Kidney (tissue), 14 donors: ENCODE measurements around the gene IFNA17. TPM values are rescaled to one million over a fixed set of nuclear protein-coding genes. Genes with fewer than 3 reads are reported as not detected.
"Not testable (repeated sequence)": the region's sequence is repeated elsewhere in the genome, so short reads cannot be mapped to it uniquely, and the experiment has no call there.

Source experiments
- DNase-seq, 5 donors: peaks; one replicate each; pipeline ENCODE4 v3.0.0-alpha.2; 2013 to 2020
- FAIRE-seq: peaks from 2 replicates; lab custom pipeline; 2012; peaks lifted over from hg19 to GRCh38; lab: Jason Lieb, UNC
- H3K27ac ChIP-seq, 2 donors: one replicate each; pipeline ENCODE4 v1.7.0; 2013; ENCODE audit warnings: low read depth in 2 of 2, low read length in 2 of 2, inconsistent platforms in 1 of 2
- H3K27me3 ChIP-seq: one replicate; pipeline ENCODE4 v1.7.1; 2013; ENCODE audit warnings: low read length, inconsistent platforms; ENCODE audit not compliant: control insufficient read depth, insufficient read depth
- H3K36me3 ChIP-seq, 3 donors: one replicate each; pipeline versions ENCODE4 v1.7.0 to v1.7.1; 2013; ENCODE audit warnings: low read length in 3 of 3, control low read depth in 1 of 3, inconsistent platforms in 1 of 3; ENCODE audit not compliant: insufficient read depth in 3 of 3, control insufficient read depth in 2 of 3
- H3K4me1 ChIP-seq, 3 donors: one replicate each; pipeline versions ENCODE4 v1.7.0 to v1.7.1; 2013; ENCODE audit warnings: low read length in 3 of 3, inconsistent platforms in 1 of 3, low read depth in 1 of 3; ENCODE audit not compliant: control insufficient read depth in 2 of 3, insufficient read depth in 2 of 3
- H3K4me3 ChIP-seq, 3 donors: one replicate each; pipeline versions ENCODE4 v1.7.0 to v1.8.1; 2013; ENCODE audit warnings: low read length in 3 of 3, control low read depth in 1 of 3, inconsistent platforms in 1 of 3
- H3K9ac ChIP-seq, 3 donors: one replicate each; pipeline versions ENCODE4 v1.7.0 to v1.7.1; 2013; ENCODE audit warnings: low read length in 3 of 3, control low read depth in 1 of 3, inconsistent platforms in 1 of 3
- H3K9me3 ChIP-seq, 3 donors: one replicate each; pipeline versions ENCODE4 v1.7.0 to v1.7.1; 2013; ENCODE audit warnings: low read length in 3 of 3, control low read depth in 1 of 3, inconsistent platforms in 1 of 3; ENCODE audit not compliant: control insufficient read depth in 2 of 3, insufficient read depth in 1 of 3
- intact Hi-C: fragments of 100-400 bp; cut with DNase I; formaldehyde crosslinking; loops from one replicate; pipeline ENCODE4 v1.11.1; 2022
- polyA plus RNA-seq: library from polyadenylated mRNA; stranded (reverse); fragments of 350-450 nt; fragmentation: Illumina TruSeq; extraction: RNeasy Lipid Tissue Mini Kit (QIAGEN cat#74804); gene quantifications from one replicate; pipeline ENCODE4 v1.2.3, GENCODE V29; 2014; ENCODE audit warnings: low read depth, low replicate concordance; ENCODE audit not compliant: insufficient read depth
- total RNA-seq: library from RNA; stranded (reverse); fragmentation: NEBNext Ultra II Directional; extraction: Animal tissue kit (Norgen Biotek cat#: 25700); gene quantifications from one replicate; pipeline ENCODE4 v1.2.1, GENCODE V29; 2021
- TF ChIP-seq, protein P1 (sequence below): IDR thresholded peaks from 3 replicates; pipeline ENCODE4 v1.5.1; 2012; ENCODE audit warnings: mild to moderate bottlenecking, moderate library complexity, borderline replicate concordance; ENCODE audit not compliant: insufficient read depth; ENCODE audit errors: extremely low read depth
- donor health status: control.
- donor health status: control.
- donor health status: control.
- donor health status: control.
- donor health status: control.
- donor health status: DM: yes; HTN: yes; CAD: no.
- donor health status: Normal renal cell carcinoma (clear cell type).

The IFNA17 gene
- total and polyA plus RNA-seq, 2 donors from 2014 or later, result not detected

DNA sequence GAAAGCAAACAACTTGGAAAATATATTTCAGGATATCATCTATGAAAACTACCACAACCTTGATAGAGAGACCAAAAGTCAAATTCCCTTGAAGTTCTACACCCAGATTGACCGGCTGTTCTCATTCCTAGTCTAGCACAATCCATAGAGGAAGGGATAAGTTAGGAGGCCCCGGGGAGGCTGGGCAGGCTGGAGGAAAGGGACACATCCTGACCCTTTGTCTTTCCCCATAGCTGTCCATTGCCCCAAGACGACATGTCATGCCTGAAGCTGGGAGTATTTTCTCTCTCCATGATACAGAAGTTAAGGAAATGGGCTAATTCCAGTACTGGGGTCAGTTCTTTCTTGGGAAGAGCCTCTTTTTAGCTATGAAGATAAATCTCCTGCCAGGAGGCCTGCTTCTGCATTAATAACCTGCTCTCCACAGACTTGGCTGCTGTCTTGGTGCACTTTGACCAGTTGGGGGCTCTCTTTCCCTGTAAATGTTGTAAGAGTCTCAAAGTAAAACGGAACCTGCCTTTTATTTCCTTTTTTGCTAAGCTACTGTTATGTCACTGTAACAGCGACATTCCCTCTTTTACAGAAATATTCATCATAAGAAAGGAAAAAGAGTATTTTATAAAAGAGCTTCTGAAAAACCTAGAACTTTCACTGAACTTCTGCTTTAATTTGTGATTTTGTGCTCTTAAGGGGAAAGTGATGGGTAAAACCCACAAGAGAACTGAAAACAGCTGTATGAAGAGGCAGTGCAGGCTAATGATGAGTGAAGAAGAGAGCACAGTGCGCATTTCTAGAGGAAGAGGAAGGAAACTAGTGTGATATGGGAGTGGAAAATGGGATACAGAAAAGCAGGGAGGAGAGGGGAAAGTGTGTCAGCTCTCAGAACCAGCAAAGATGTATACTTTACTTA lies 32.9 kb downstream of the IFNA17 start:
- H3K9me3 ChIP-seq, intact Hi-C loops, H3K36me3 ChIP-seq, H3K9ac ChIP-seq, H3K4me3 ChIP-seq, H3K27ac ChIP-seq, FAIRE-seq, H3K27me3 ChIP-seq, H3K4me1 ChIP-seq: not testable (repeated sequence)
- peak in 2 of 5 donors; percentile 12 to 13 for DNase-seq
- TF ChIP-seq, protein P1, sequence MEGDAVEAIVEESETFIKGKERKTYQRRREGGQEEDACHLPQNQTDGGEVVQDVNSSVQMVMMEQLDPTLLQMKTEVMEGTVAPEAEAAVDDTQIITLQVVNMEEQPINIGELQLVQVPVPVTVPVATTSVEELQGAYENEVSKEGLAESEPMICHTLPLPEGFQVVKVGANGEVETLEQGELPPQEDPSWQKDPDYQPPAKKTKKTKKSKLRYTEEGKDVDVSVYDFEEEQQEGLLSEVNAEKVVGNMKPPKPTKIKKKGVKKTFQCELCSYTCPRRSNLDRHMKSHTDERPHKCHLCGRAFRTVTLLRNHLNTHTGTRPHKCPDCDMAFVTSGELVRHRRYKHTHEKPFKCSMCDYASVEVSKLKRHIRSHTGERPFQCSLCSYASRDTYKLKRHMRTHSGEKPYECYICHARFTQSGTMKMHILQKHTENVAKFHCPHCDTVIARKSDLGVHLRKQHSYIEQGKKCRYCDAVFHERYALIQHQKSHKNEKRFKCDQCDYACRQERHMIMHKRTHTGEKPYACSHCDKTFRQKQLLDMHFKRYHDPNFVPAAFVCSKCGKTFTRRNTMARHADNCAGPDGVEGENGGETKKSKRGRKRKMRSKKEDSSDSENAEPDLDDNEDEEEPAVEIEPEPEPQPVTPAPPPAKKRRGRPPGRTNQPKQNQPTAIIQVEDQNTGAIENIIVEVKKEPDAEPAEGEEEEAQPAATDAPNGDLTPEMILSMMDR, result peak; percentile 37

DNA sequence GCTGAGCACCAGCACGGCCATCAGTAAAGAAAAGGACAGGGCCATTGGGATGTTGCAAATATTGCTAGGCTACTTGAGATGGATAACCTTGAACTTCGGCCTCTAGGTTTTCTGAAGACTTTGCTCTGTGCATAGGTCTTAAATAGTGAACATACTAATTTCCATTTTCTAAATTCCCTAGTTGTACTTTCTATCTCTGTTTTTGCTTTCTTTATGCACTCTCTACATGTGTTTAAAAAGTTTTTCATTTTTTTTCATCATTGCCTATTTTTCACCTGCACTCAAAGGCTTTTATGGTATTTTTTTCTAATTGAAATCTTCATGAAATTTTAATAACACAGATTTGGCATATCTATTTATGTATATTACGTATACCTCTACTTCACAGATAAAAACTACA lies 40.5 kb downstream of the IFNA17 start, which contains the start of gene IFNA4:
Gene IFNA4, minus strand, starts transcription at position 101 of the 400 bp plus-strand sequence. Its CDS starts 56 bp downstream, at position 45.
- H3K4me3 ChIP-seq, H3K27ac ChIP-seq, H3K4me1 ChIP-seq, DNase-seq, H3K36me3 ChIP-seq, intact Hi-C loops, FAIRE-seq, H3K9ac ChIP-seq, H3K27me3 ChIP-seq, H3K9me3 ChIP-seq: not testable (repeated sequence)

DNA sequence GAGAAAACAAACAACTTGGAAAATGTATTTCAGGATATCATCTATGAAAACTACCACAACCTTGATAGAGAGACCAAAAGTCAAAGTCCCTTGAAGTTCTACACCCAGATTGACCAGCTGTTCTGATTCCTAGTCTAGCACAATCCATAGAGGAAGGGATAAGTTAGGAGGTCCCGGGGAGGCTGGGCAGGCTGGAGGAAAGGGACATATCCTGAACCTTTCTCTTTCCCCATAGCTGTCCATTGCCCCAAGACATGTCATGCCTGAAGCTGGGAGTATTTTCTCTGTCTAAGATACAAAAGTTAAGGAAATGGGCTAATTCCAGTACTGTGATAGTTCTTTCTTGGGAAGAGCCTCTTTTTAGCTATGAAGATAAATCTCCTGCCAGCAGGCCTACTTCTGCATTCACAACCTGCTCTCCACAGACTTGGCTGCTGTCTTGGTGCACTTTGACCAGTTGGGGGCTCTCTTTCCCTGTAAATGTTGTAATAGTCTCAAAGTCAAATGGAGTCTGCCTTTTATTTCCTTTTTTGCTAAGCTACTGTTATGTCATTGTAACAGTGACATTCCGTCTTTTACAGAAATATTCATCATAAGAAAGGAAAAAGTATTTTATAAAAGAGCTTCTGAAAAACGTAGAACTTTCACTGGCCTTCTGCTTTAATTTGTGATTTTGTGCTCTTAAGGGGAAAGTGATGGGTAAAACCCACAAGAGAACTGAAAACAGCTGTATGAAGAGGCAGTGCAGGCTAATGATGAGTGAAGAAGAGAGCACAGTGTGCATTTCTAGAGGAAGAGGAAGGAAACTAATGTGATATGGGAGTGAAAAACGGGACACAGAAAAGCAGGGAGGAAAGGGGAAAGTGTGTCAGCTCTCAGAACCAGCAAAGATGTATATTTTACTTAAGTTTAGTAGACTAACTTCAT lies 44.9 kb downstream of the IFNA17 start:
- H3K9me3 ChIP-seq, H3K27me3 ChIP-seq, H3K27ac ChIP-seq, intact Hi-C loops, H3K9ac ChIP-seq, H3K4me1 ChIP-seq, H3K36me3 ChIP-seq, H3K4me3 ChIP-seq, FAIRE-seq: not testable (repeated sequence)
- TF ChIP-seq, protein P1, result peak; percentile 16
- peak in 1 of 5 donors; percentile 2 for DNase-seq

Other genes starting within 250 kb of the IFNA17 start
- 2.9 TPM for gene HACD4, start 196.6 kb downstream of the IFNA17 start, total RNA-seq
- gene HACD4, start 196.6 kb downstream of the IFNA17 start, polyA plus RNA-seq, result 1.3 TPM
- not detected for gene IFNB1, start 150.3 kb downstream of the IFNA17 start, total RNA-seq
- not detected for gene IFNB1, start 150.3 kb downstream of the IFNA17 start, polyA plus RNA-seq
- gene IFNW1, start 86.4 kb downstream of the IFNA17 start, total RNA-seq, result not detected
- gene IFNW1, start 86.4 kb downstream of the IFNA17 start, polyA plus RNA-seq, result not detected
- gene IFNA21, start 61.6 kb downstream of the IFNA17 start, total RNA-seq, result not detected
- gene IFNA21, start 61.6 kb downstream of the IFNA17 start, polyA plus RNA-seq, result not detected
- not detected for gene IFNA4, start 40.6 kb downstream of the IFNA17 start, total RNA-seq
- gene IFNA4, start 40.6 kb downstream of the IFNA17 start, polyA plus RNA-seq, result not detected
- gene IFNA7, start 26.0 kb downstream of the IFNA17 start, total RNA-seq, result not detected
- not detected for gene IFNA7, start 26.0 kb downstream of the IFNA17 start, polyA plus RNA-seq
- gene IFNA10, start 21.1 kb downstream of the IFNA17 start, total RNA-seq, result not detected
- gene IFNA10, start 21.1 kb downstream of the IFNA17 start, polyA plus RNA-seq, result not detected
- gene IFNA16, start 10.9 kb downstream of the IFNA17 start, total RNA-seq, result not detected
- not detected for gene IFNA16, start 10.9 kb downstream of the IFNA17 start, polyA plus RNA-seq
- not detected for gene IFNA14, start 11.8 kb upstream of the IFNA17 start, total RNA-seq
- gene IFNA14, start 11.8 kb upstream of the IFNA17 start, polyA plus RNA-seq, result not detected
- gene IFNA5, start 77.1 kb upstream of the IFNA17 start, total RNA-seq, result not detected
- gene IFNA5, start 77.1 kb upstream of the IFNA17 start, polyA plus RNA-seq, result not detected
- gene KLHL9, start 107.2 kb upstream of the IFNA17 start, total RNA-seq, result 30.5 TPM
- gene KLHL9, start 107.2 kb upstream of the IFNA17 start, polyA plus RNA-seq, result 10.4 TPM
- gene IFNA6, start 122.7 kb upstream of the IFNA17 start, total RNA-seq, result not detected
- gene IFNA6, start 122.7 kb upstream of the IFNA17 start, polyA plus RNA-seq, result not detected
- not detected for gene IFNA13, start 139.8 kb upstream of the IFNA17 start, total RNA-seq
- not detected for gene IFNA13, start 139.8 kb upstream of the IFNA17 start, polyA plus RNA-seq
- gene IFNA2, start 157.2 kb upstream of the IFNA17 start, total RNA-seq, result not detected
- not detected for gene IFNA2, start 157.2 kb upstream of the IFNA17 start, polyA plus RNA-seq
- not detected for gene IFNA8, start 180.9 kb upstream of the IFNA17 start, total RNA-seq
- not detected for gene IFNA8, start 180.9 kb upstream of the IFNA17 start, polyA plus RNA-seq
- not detected for gene IFNA1, start 212.2 kb upstream of the IFNA17 start, total RNA-seq
- gene IFNA1, start 212.2 kb upstream of the IFNA17 start, polyA plus RNA-seq, result not detected